RPMI8226 (cell line): ENCODE data around the gene TPP1.

ENCODE experiments used
- DNase-seq: peaks from one replicate; pipeline ENCODE4 v3.0.0-alpha.2; 2015

Gene TPP1

GRCh38 chr11:6610591-6610990, 8.6 kb downstream of the TPP1 start:
- DNase-seq, result no peak

DNA sequence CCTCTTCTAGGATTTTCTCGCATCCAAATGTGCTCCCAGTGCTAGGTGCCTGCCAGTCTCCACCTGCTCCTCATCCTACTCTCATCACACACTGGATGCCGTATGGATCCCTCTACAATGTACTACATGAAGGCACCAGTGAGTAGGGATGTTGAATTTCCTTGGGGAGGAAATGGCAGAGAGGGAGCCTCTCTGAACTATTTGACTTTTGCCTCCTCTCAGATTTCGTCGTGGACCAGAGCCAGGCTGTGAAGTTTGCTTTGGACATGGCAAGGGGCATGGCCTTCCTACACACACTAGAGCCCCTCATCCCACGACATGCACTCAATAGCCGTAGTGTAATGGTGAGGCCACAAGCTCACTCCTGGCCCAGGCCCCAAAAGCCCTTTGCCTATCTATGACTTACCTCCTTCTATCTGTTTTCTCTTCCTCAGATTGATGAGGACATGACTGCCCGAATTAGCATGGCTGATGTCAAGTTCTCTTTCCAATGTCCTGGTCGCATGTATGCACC, 9.7 kb downstream of the TPP1 start:
- DNase-seq, result no peak

DNA sequence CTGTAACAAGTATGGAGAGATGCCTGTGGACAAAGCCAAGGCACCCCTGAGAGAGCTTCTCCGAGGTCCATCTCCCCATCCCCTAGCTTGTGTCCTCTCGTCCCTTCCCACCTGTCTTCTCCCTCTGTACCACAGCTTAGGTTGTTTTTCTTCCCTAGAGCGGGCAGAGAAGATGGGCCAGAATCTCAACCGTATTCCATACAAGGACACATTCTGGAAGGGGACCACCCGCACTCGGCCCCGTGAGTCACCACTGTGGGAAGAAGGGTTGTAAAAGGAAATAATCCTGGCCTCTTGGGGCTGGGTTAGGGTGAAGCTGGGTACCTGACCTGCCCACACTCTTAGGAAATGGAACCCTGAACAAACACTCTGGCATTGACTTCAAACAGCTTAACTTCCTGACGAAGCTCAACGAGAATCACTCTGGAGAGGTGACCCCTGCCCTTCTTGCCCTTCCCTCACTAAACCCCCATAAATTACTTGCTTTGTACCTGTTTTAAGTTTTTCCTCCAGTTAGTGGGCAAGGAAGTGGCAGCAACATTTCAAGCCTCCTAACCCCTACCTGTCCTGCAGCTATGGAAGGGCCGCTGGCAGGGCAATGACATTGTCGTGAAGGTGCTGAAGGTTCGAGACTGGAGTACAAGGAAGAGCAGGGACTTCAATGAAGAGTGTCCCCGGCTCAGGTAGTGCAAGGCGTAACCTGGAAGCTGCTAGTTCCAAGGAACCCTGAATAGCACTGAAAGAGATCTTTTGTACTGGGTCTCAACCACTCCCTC, 10.3 kb downstream of the TPP1 start:
- no peak for DNase-seq

DNA sequence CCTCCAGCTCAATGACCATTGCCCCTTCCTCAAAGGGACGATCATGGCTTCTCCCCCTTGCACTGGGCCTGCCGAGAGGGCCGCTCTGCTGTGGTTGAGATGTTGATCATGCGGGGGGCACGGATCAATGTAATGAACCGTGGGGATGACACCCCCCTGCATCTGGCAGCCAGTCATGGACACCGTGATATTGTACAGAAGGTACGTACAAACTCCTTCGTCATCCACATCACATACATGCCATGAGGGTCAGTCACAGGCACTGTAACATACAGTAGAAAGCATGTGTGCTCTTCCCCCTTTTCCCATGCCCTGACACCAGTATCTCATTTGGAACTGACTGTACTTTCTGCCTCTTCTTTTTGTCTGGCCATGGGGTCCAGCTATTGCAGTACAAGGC, 11.2 kb downstream of the TPP1 start:
- DNase-seq, result no peak

DNA sequence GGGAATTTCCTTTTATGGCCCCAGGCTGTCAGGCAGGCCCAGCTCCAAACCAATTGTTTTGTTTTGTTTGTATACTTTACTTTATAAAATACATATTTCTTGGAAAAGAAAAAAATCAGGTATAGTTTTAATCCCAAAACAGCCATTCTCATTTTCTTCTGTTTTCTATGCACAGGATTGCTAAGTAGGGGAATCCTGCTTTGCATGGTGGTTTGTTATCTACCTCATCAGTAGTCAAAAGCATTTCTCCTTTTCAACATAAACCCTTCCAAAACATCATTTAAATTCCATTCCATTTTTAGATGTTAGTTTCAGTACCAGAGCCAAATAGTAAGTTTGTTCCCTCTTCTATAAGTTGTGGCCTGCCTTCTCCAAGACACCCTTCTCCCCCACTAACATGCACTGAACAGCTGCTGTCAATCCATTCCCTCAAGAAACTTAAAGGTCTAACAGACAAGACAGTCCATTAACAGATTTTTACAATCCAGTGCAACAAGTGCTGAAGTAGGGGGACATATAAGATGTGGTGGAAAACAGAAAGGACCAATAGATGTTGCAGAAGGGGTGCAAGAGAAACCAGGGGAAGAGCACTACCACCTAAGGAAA, 11.9 kb downstream of the TPP1 start:
- no peak for DNase-seq

- DNase-seq, result peak; percentile 70
Observed at GRCh38 chr11:6606471-6607189, 12.6 kb downstream of the TPP1 start.

- no peak for DNase-seq
Observed at GRCh38 chr11:6604790-6605189, 14.4 kb downstream of the TPP1 start.

DNA sequence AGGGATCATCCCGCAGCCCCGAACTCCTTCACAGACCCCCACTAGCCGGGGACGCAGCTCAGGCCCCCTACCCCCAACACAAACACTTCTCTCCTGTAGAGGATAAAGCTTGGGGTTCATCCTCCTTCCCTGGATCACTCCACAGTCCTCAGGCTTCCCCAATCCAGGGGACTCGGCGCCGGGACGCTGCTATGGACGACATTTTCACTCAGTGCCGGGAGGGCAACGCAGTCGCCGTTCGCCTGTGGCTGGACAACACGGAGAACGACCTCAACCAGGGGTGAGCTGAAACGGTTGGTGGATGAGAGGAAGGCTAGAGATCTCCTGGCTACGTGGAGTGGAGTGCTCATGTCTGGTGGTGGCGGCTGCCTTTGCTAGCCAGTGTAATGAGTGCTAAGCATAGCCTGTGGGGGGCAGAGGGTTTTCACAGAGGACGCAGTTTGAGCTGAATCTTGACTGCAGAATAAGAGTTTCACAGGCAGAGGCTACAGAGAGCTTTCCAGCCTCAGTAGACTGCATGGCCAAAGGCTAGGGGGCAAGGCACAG, 15.1 kb downstream of the TPP1 start:
- peak; percentile 68 for DNase-seq

GRCh38 chr11:6603287-6604080, 15.7 kb downstream of the TPP1 start, which contains the start of the genes ILK and RRP8:
TSS of gene ILK (plus strand) at chr11:6603774. CDS start at chr11:6604272, 498 bp downstream.
TSS of gene RRP8 (minus strand) at chr11:6603616. CDS start at chr11:6603502, 114 bp downstream.
- peak; percentile 84 for DNase-seq

DNA sequence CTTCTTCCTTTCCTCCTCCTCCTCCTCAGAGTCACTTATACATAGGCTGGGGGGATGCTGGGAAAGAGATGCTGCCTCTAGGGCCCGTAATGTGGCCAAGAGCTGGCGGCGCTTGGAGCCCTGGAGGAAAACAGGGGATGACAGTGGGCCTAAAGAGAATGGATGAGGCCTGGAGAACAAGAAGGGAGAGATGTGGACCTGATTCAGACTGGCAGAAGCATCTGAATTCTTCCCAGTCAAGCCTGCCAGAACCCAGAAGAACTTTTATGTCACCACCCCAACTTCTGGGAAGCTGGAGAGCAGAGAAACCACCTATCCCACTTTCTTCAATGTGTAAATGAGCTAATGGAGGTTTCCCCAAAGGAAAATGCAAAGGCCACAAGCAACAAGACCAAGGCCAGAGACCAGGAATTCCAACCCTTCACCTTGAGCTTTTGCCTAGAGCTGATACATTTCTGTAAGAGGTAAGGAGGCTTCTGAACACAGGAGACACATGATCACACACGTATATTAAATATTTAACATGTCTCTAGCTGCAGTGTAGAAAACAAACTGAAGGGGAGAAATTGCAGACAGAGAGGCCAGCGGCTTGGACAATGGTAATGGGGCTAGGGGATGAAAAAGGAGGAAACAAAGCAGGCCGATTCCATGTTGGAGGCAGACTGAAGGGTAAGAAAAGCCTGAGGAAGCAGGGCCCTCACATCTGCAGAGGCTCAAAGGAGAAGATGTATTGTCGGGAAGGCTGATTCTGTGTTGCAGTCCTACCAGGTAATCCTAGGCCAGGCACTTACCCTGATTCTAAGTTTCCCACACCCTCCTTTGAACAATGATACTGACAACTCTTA, 16.9 kb downstream of the TPP1 start:
- DNase-seq, result no peak

DNA sequence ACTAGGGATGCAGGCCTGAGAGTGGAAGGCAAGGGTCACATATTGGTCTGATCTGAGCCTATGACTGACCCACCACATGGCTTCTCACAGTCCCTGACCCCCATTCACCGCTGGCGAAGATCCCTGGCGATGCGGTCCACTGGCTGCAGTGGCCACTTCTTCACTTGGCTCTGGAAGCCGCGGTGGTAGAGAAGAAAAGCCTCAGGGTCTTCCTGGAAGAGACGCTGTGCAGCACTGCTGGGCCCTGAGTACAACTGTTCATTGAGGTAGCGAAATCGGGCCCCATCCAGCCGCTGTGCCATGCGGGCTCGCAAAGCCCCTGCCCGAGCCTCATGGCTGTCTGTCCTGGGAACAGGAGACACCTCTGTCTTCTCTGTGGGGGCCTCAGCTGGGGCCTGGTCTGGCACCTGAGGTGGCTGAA, 18.2 kb downstream of the TPP1 start:
- no peak for DNase-seq

GRCh38 chr11:6599881-6600390, 19.3 kb downstream of the TPP1 start:
- no peak for DNase-seq

DNA sequence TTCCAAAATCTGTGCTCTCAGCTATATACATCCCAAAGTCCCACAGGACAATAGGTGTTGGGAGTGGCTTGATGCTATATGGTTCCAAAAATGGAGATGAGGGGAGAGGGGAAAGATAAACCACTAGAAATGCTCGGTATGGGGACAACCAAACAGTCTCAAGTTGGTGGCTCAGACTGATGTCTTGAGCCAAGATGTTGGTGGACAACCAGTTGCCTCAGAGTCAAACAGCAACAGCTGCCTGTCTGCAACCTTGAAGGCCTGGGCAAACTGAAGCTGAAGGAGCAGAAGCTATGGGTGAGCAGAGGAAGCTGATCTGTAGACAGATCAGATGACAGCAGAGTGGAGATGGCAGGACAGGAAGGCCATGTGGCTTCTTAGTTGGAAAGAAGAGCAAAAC, 19.8 kb downstream of the TPP1 start:
- no peak for DNase-seq

DNA sequence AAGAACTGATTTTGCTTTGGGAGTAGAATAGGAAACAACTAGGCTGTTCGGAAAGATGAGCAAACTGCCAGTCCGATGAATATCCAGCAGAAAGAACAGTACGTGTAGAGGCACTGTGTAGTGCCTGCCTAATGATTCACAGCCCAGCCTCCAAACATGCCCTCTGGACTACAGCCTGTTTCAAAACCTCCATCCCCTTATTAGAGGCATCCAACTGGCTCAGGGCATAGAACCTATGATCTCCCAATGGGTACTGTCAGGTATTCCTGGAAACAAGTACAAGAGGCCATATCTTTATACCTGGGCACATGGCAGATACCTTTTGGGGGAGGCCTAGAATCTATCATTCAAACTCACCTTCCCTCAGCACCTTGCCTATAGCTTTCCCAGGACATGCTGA, 20.7 kb downstream of the TPP1 start:
- no peak for DNase-seq

DNA sequence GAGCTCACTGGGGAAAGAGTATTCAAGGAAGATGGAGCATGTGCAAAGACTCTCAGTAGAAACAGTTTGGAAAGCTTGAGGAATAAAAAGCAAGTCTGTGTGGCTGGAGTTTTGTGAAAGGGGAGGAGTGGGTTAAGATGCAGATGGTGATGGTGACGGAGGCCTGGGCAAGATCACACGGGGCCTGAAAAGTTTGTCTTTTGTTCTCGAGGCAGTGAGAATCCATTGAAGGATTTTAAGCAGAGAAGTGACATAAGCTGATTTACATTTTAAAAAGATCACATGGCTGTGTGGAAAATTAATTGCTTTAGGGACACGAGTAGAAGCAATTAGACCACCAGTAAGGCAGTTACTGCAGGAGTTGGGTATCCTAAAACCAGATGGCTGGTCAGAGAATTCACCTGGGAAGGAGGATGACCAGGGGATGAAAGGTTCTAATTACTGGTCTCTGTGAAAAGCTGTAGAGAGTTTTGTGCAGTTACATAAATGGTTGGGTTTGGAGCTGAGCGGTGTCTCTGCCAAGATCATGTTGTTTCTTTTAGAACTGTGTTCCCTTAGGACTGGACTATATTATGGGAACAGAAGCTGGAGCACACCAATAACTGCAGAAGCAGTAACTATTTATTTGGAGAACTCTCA, 22.9 kb downstream of the TPP1 start:
- DNase-seq, result no peak

- no peak for DNase-seq
Observed at GRCh38 chr11:6594142-6594768, 25.0 kb downstream of the TPP1 start.

- no peak for DNase-seq
Observed at GRCh38 chr11:6588018-6588417, 31.2 kb downstream of the TPP1 start.

GRCh38 chr11:6587360-6587953, 31.8 kb downstream of the TPP1 start:
- DNase-seq, result no peak

DNA sequence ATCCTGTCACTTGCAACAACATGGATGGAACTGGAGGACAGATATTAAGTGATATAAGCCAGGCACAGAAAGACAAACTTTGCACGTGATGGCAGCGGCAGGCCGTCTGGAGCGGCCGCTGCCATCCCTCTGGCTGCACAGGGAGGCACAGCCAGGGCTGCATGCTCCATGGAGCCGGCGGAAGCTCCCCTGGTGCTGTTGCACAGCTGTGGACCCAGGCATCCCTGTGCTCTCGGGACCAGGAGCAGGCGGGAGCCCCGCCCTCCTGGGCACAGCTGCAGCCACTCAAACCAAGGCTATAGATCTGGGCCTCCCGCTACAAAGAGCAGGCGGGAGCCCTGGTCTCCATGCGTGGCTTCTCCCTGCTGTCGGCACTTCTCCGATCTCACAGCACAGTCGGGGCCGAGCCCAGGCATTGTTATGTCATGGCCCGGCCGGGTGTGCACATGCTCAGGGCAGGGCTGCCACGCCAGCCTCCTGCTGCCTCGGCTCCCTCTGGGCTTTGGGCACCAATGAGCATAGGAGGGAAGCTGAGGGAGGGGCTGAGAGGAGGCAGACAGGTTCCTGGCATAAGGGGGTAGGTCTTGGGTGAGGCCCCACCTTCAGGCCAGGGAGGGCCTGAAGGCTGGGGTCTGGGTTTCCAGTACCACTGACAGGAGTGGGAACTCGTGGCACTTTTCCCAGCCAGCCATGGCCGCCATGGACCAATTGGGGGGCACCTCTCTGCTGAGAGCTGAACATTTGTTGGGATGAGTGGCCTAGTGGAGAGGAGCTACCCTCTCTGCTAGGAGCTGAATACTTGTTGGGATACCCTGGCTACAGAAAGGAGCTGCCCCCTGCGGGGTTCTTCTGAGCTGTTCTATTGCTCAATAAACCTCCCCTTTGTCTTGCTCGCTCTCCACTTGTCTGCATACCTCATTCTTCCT, 32.5 kb downstream of the TPP1 start:
- no peak for DNase-seq
